GM13977 (cell line): ENCODE results near the gene SLC4A1.

Experiments used
- DNase-seq: peaks from one replicate; pipeline ENCODE4 v3.0.0; 2012; ENCODE audit warnings: low spot score
- CTCF ChIP-seq: IDR thresholded peaks from 2 replicates; pipeline ENCODE4 v1.5.1; 2012; ENCODE audit warnings: mild to moderate bottlenecking, control low read depth; ENCODE audit not compliant: insufficient read depth; ENCODE audit errors: extremely low read depth, missing control alignments
- in situ Hi-C: fragments of 300-500 bp; cut with MboI; formaldehyde crosslinking; loops from one replicate; pipeline ENCODE4 v1.12.0; 2022; ENCODE audit warnings: low sequenced_read_pairs, low pct_unique_long_range_greater_than_20kb, mixed read lengths, inconsistent platforms; ENCODE audit not compliant: unreplicated experiment

SLC4A1 gene

GRCh38 chr17:44223541-44224071 lies 44.3 kb downstream of the SLC4A1 start:
- in situ Hi-C loops = loop anchor here (25.0 kb wide), 1 partner anchor 289 kb away; the partner anchor contains the start of gene GPATCH8
- DNase-seq = no peak
- no peak for TF ChIP-seq CTCF

- DNase-seq = peak; percentile 84
- in situ Hi-C loops = loop anchor here (25.0 kb wide), 1 partner anchor 290 kb away; the partner anchor contains the start of gene GPATCH8
- TF ChIP-seq CTCF = peak; percentile 30
These were observed 45.6 kb downstream of the SLC4A1 start for GRCh38 chr17:44222112-44222869.

- in situ Hi-C loops = loop anchor here (25.0 kb wide), 1 partner anchor 291 kb away; the partner anchor contains the start of gene GPATCH8
- no peak for DNase-seq
- no peak for TF ChIP-seq CTCF
These were observed 46.1 kb downstream of the SLC4A1 start for GRCh38 chr17:44221862-44222111.

GRCh38 chr17:44221084-44221861 lies 46.7 kb downstream of the SLC4A1 start:
- no peak for TF ChIP-seq CTCF
- in situ Hi-C loops = loop anchor here (25.0 kb wide), 1 partner anchor 291 kb away; the partner anchor contains the start of gene GPATCH8
- peak; percentile 87 for DNase-seq

GRCh38 chr17:44220213-44221083 lies 47.5 kb downstream of the SLC4A1 start:
- peak; percentile 7 for TF ChIP-seq CTCF
- in situ Hi-C loops = loop anchor here (25.0 kb wide), 1 partner anchor 292 kb away; the partner anchor contains the start of gene GPATCH8
- peak; percentile 75 for DNase-seq
